Measurements from ENCODE around the gene AGAP1. TPM values are rescaled to one million over a fixed set of nuclear protein-coding genes. Genes with fewer than 3 reads are reported as not detected.
"Not testable (repeated sequence)": the region's sequence is repeated elsewhere in the genome, so short reads cannot be mapped to it uniquely, and the experiment has no call there.

The AGAP1 gene
- total RNA-seq, 1 donor, result 18.5 TPM

GRCh38 chr2:236089271-236090026, 595.6 kb downstream of the AGAP1 start:
- DNase-seq (ENCODE audit: insufficient read length, low spot score, missing footprints), result no peak
- H3K79me2 ChIP-seq (ENCODE audit: insufficient read depth, low read length), result no peaks in the 10 kb centered on the region
- TF ChIP-seq CTCF (IDR thresholded peaks at IDR 0.05; ENCODE audit: extremely low read depth, low read depth, low read length), result no peak
- H3K9me3 ChIP-seq (ENCODE audit: low read depth, low read length), result no peaks in the 10 kb centered on the region
- no peaks in the 10 kb centered on the region for H3K4me1 ChIP-seq (ENCODE audit: insufficient read depth, low read length)
- H2AFZ ChIP-seq (ENCODE audit: low read length), result no peak overlapping the region
- H3K36me3 ChIP-seq (ENCODE audit: insufficient read depth, low read length), result no peaks in the 10 kb centered on the region
- H3K4me3 ChIP-seq (ENCODE audit: insufficient read depth, low read length), result no peak overlapping the region
- H3K27ac ChIP-seq (ENCODE audit: low read depth, low read length), result no peak overlapping the region
- no peak overlapping the region for H3K4me2 ChIP-seq (ENCODE audit: insufficient read depth, low read length)
- H3K27me3 ChIP-seq (ENCODE audit: insufficient read depth, low read length), result no peaks in the 10 kb centered on the region
- H4K20me1 ChIP-seq (ENCODE audit: insufficient read depth, low read length), result peaks cover 5% of the 10 kb centered on the region

GRCh38 chr2:236090027-236090382, 596.2 kb downstream of the AGAP1 start:
- Histone ChIP-seq H3K9me3 (ENCODE audit: low read depth, low read length) (no peaks in the 10 kb centered on the region), H3K4me2 (ENCODE audit: insufficient read depth, low read length) (no peak overlapping the region), H3K4me1 (ENCODE audit: insufficient read depth, low read length) (no peaks in the 10 kb centered on the region), H3K27ac (ENCODE audit: low read depth, low read length) (no peak overlapping the region), H3K79me2 (ENCODE audit: insufficient read depth, low read length) (no peaks in the 10 kb centered on the region), H4K20me1 (ENCODE audit: insufficient read depth, low read length) (peaks cover 5% of the 10 kb centered on the region), H3K4me3 (ENCODE audit: insufficient read depth, low read length) (no peak overlapping the region), H3K36me3 (ENCODE audit: insufficient read depth, low read length) (no peaks in the 10 kb centered on the region), H2AFZ (ENCODE audit: low read length) (no peak overlapping the region), H3K27me3 (ENCODE audit: insufficient read depth, low read length) (no peaks in the 10 kb centered on the region)
- no peak for TF ChIP-seq CTCF (IDR thresholded peaks at IDR 0.05; ENCODE audit: extremely low read depth, low read depth, low read length)
- DNase-seq (ENCODE audit: insufficient read length, low spot score, missing footprints), result no peak

- not testable (repeated sequence) for H3K9me3 ChIP-seq (ENCODE audit: low read depth, low read length); H3K4me3 ChIP-seq (ENCODE audit: insufficient read depth, low read length); H4K20me1 ChIP-seq (ENCODE audit: insufficient read depth, low read length); H3K4me2 ChIP-seq (ENCODE audit: insufficient read depth, low read length); H3K27ac ChIP-seq (ENCODE audit: low read depth, low read length); H3K27me3 ChIP-seq (ENCODE audit: insufficient read depth, low read length); H3K79me2 ChIP-seq (ENCODE audit: insufficient read depth, low read length); H3K36me3 ChIP-seq (ENCODE audit: insufficient read depth, low read length); DNase-seq (ENCODE audit: insufficient read length, low spot score, missing footprints); H3K4me1 ChIP-seq (ENCODE audit: insufficient read depth, low read length); H2AFZ ChIP-seq (ENCODE audit: low read length)
Observed at GRCh38 chr2:236090826-236091225, 597.0 kb downstream of the AGAP1 start.

- Histone ChIP-seq H3K4me1 (ENCODE audit: insufficient read depth, low read length) (no peaks in the 10 kb centered on the region), H3K27me3 (ENCODE audit: insufficient read depth, low read length) (no peaks in the 10 kb centered on the region), H4K20me1 (ENCODE audit: insufficient read depth, low read length) (peaks cover 5% of the 10 kb centered on the region), H3K27ac (ENCODE audit: low read depth, low read length) (no peak overlapping the region), H3K4me2 (ENCODE audit: insufficient read depth, low read length) (no peak overlapping the region), H3K9me3 (ENCODE audit: low read depth, low read length) (no peaks in the 10 kb centered on the region), H2AFZ (ENCODE audit: low read length) (no peak overlapping the region), H3K79me2 (ENCODE audit: insufficient read depth, low read length) (no peaks in the 10 kb centered on the region), H3K4me3 (ENCODE audit: insufficient read depth, low read length) (no peak overlapping the region), H3K36me3 (ENCODE audit: insufficient read depth, low read length) (no peaks in the 10 kb centered on the region)
- TF ChIP-seq CTCF (IDR thresholded peaks at IDR 0.05; ENCODE audit: extremely low read depth, low read depth, low read length), result no peak
- DNase-seq (ENCODE audit: insufficient read length, low spot score, missing footprints), result no peak
Observed at GRCh38 chr2:236092714-236093113, 598.9 kb downstream of the AGAP1 start.
